Neural progenitor cell (in vitro differentiated cells): ENCODE data around the gene EIF2A. TPM values are rescaled to one million over a fixed set of nuclear protein-coding genes. Genes with fewer than 3 reads are reported as not detected.

Experiments used
- DNase-seq: peaks from one replicate; pipeline ENCODE4 v3.0.0-alpha.2; 2016; ENCODE audit warnings: low spot score
- H2AFZ ChIP-seq: fragments of 200-600 bp; sonication (generic); replicated peaks from 2 replicates; pipeline ENCODE4 v1.6.1; 2016; ENCODE audit warnings: antibody characterized with exemption
- H3F3A ChIP-seq: fragments of 200-600 bp; sonication (generic); 2 replicates; pipeline ENCODE4 v1.6.1; 2016; ENCODE audit warnings: antibody characterized with exemption, low read depth
- H3K27ac ChIP-seq: fragments of 200-600 bp; sonication (generic); 2 replicates; pipeline ENCODE4 v1.5.1; 2016; ENCODE audit warnings: mild to moderate bottlenecking
- H3K27me3 ChIP-seq: fragments of 200-600 bp; sonication (generic); 2 replicates; pipeline ENCODE4 v1.6.1; 2016; ENCODE audit warnings: mild to moderate bottlenecking, moderate library complexity
- H3K36me3 ChIP-seq: fragments of 200-600 bp; sonication (generic); 2 replicates; pipeline ENCODE4 v1.5.1; 2016
- H3K4me1 ChIP-seq: fragments of 200-600 bp; sonication (generic); 2 replicates; pipeline ENCODE4 v1.6.1; 2016; ENCODE audit warnings: mixed run types
- H3K4me2 ChIP-seq: fragments of 200-600 bp; sonication (generic); 2 replicates; pipeline ENCODE4 v1.6.1; 2016
- H3K4me3 ChIP-seq: fragments of 200-600 bp; sonication (generic); 2 replicates; pipeline ENCODE4 v1.5.1; 2016
- H3K79me2 ChIP-seq: fragments of 200-600 bp; sonication (generic); 2 replicates; pipeline ENCODE4 v1.6.1; 2016; ENCODE audit warnings: low read depth
- H3K9ac ChIP-seq: fragments of 200-600 bp; sonication (generic); 2 replicates; pipeline ENCODE4 v1.6.1; 2016
- H3K9me3 ChIP-seq: fragments of 200-600 bp; sonication (generic); 2 replicates; pipeline ENCODE4 v1.5.1; 2016; ENCODE audit warnings: low read depth
- H4K20me1 ChIP-seq: fragments of 200-600 bp; sonication (generic); 2 replicates; pipeline ENCODE4 v1.6.1; 2016; ENCODE audit warnings: low read depth
- H3K27ac Mint-ChIP-seq: 3 replicates; pipeline ENCODE4 v1.8.0; 2021; ENCODE audit warnings: mixed read lengths
- H3K27me3 Mint-ChIP-seq: 2 replicates; pipeline ENCODE4 v1.8.0; 2022; ENCODE audit warnings: low read depth, mild to moderate bottlenecking, inconsistent platforms, moderate library complexity, mixed read lengths; ENCODE audit not compliant: insufficient read depth
- H3K36me3 Mint-ChIP-seq: 3 replicates; pipeline ENCODE4 v1.8.0; 2021; ENCODE audit warnings: mixed read lengths
- H3K4me1 Mint-ChIP-seq: 3 replicates; pipeline ENCODE4 v1.8.0; 2021; ENCODE audit warnings: mixed read lengths
- H3K4me3 Mint-ChIP-seq: 3 replicates; pipeline ENCODE4 v1.8.0; 2021; ENCODE audit warnings: mild to moderate bottlenecking, moderate library complexity, mixed read lengths
- H3K9me3 Mint-ChIP-seq: 3 replicates; pipeline ENCODE4 v1.8.0; 2020; ENCODE audit warnings: mixed read lengths
- CTCF ChIP-seq: fragments of 200-600 bp; sonication (generic); IDR thresholded peaks from 2 replicates; pipeline ENCODE4 v1.5.1; 2017; ENCODE audit warnings: antibody characterized with exemption, mild to moderate bottlenecking
- EZH2 ChIP-seq: fragments of 200-600 bp; sonication (generic); IDR thresholded peaks from 2 replicates; pipeline ENCODE4 v1.6.1; 2017; ENCODE audit warnings: antibody characterized with exemption, mild to moderate bottlenecking, moderate library complexity
- EZH2phosphoT487 ChIP-seq: fragments of 200-600 bp; sonication (generic); IDR thresholded peaks from 2 replicates; pipeline ENCODE4 v1.6.1; 2017; ENCODE audit warnings: antibody characterized with exemption
- total RNA-seq: library from RNA; depleted of rRNA; stranded (reverse); fragments of >200 nt; gene quantifications from 2 replicates; pipeline ENCODE4 v1.2.3, GENCODE V29; 2015; ENCODE audit warnings: low replicate concordance

The EIF2A gene
- total RNA-seq, 1 donor from 2014 or later: 135 TPM

GRCh38 chr3:150581174-150581573 lies 34.6 kb downstream of the EIF2A start:
- no peaks in the 10 kb centered on the region for H3K27me3 ChIP-seq
- Mint-ChIP-seq H3K4me3 (no peak overlapping the region), H3K9me3 (no peaks in the 10 kb centered on the region), H3K27ac (no peak overlapping the region), H3K36me3 (peaks cover 17% of the 10 kb centered on the region), H3K27me3 (no peaks in the 10 kb centered on the region), H3K4me1 (no peaks in the 10 kb centered on the region)
- peaks cover 5% of the 10 kb centered on the region for H4K20me1 ChIP-seq
- no peak overlapping the region for H3K4me2 ChIP-seq
- no peak for DNase-seq
- H2AFZ ChIP-seq: no peak overlapping the region
- no peak overlapping the region for H3K27ac ChIP-seq
- TF ChIP-seq EZH2phosphoT487 (no peak), CTCF (no peak), EZH2 (no peak)
- no peak overlapping the region for H3K4me3 ChIP-seq
- peaks cover 21% of the 10 kb centered on the region for H3K36me3 ChIP-seq
- H3K4me1 ChIP-seq: no peaks in the 10 kb centered on the region
- peaks cover 8% of the 10 kb centered on the region for H3F3A ChIP-seq
- H3K9ac ChIP-seq: no peak overlapping the region
- no peaks in the 10 kb centered on the region for H3K79me2 ChIP-seq
- no peaks in the 10 kb centered on the region for H3K9me3 ChIP-seq

- no peaks in the 10 kb centered on the region for H3K27me3 ChIP-seq
- peaks cover 21% of the 10 kb centered on the region for H3K36me3 ChIP-seq
- H3K9me3 Mint-ChIP-seq: no peaks in the 10 kb centered on the region
- H3K27ac Mint-ChIP-seq: no peak overlapping the region
- no peak overlapping the region for H3K9ac ChIP-seq
- TF ChIP-seq EZH2 (no peak), CTCF (no peak), EZH2phosphoT487 (no peak)
- no peaks in the 10 kb centered on the region for H3K4me1 ChIP-seq
- no peaks in the 10 kb centered on the region for H3K79me2 ChIP-seq
- no peaks in the 10 kb centered on the region for H3K4me1 Mint-ChIP-seq
- H3K27me3 Mint-ChIP-seq: no peaks in the 10 kb centered on the region
- H3K27ac ChIP-seq: no peak overlapping the region
- no peak for DNase-seq
- H3K4me3 Mint-ChIP-seq: no peak overlapping the region
- no peaks in the 10 kb centered on the region for H3K9me3 ChIP-seq
- no peak overlapping the region for H3K4me2 ChIP-seq
- H3K36me3 Mint-ChIP-seq: peaks cover 16% of the 10 kb centered on the region
- H3K4me3 ChIP-seq: no peak overlapping the region
- peaks cover 4% of the 10 kb centered on the region for H4K20me1 ChIP-seq
- H3F3A ChIP-seq: peaks cover 3% of the 10 kb centered on the region
- H2AFZ ChIP-seq: no peak overlapping the region
These were observed 36.0 kb downstream of the EIF2A start for GRCh38 chr3:150582620-150583019.

DNA sequence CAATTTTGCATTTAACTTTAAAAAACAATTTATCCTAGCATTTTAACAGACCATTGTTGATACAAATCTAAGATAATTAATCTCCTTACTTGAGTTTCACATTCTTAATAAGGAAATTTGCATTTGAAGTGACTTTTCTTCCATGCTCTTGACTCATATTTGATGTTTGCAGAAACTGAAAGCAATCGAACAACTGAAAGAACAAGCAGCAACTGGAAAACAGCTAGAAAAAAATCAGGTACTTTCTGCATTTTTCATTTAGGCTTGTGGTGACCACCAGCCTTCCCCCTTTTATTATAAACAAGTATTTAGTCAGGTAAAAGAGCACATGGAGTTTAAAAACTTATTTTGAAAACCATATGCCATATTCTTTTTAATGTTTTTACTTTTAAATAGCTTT lies 36.4 kb downstream of the EIF2A start:
- Mint-ChIP-seq H3K27me3 (no peaks in the 10 kb centered on the region), H3K9me3 (no peaks in the 10 kb centered on the region)
- TF ChIP-seq EZH2: no peak
- no peak for TF ChIP-seq EZH2phosphoT487
- TF ChIP-seq CTCF: no peak

More for the DNA sequence above, 36.4 kb downstream of the EIF2A start:
- Histone ChIP-seq H3K27ac (no peak overlapping the region), H3K9me3 (no peaks in the 10 kb centered on the region), H3K4me2 (no peak overlapping the region), H3K4me1 (no peaks in the 10 kb centered on the region), H2AFZ (no peak overlapping the region), H3K27me3 (no peaks in the 10 kb centered on the region), H4K20me1 (no peaks in the 10 kb centered on the region), H3K36me3 (peaks cover 21% of the 10 kb centered on the region), H3K4me3 (no peak overlapping the region), H3K79me2 (no peaks in the 10 kb centered on the region), H3K9ac (no peak overlapping the region), H3F3A (no peaks in the 10 kb centered on the region)
- no peak for DNase-seq
- Mint-ChIP-seq H3K4me3 (no peak overlapping the region), H3K36me3 (peaks cover 16% of the 10 kb centered on the region), H3K27ac (no peak overlapping the region), H3K4me1 (no peaks in the 10 kb centered on the region)
